ENCODE measurements around the gene POLR1C.
"Not testable (repeated sequence)": the region's sequence is repeated elsewhere in the genome, so short reads cannot be mapped to it uniquely, and the experiment has no call there.

Gene POLR1C
- 21.2 to 23.4 reads per million in 2 donors for total RNA-seq

GRCh38 chr6:43516697-43517504 is at the start of gene POLR1C, which contains the start of gene YIPF3:
Gene POLR1C (plus strand): TSS chr6:43517089. CDS start chr6:43517110, 21 bp downstream.
Gene YIPF3 (minus strand): TSS chr6:43516926. CDS start chr6:43516807, 119 bp downstream.
- DNase-seq, result peak; percentile 58

GRCh38 chr6:43467265-43467664 is 49.6 kb upstream of the POLR1C start:
- not testable (repeated sequence) for DNase-seq

- DNase-seq, result no peak
These were observed 49.1 kb upstream of the POLR1C start for GRCh38 chr6:43467752-43468151.

DNA sequence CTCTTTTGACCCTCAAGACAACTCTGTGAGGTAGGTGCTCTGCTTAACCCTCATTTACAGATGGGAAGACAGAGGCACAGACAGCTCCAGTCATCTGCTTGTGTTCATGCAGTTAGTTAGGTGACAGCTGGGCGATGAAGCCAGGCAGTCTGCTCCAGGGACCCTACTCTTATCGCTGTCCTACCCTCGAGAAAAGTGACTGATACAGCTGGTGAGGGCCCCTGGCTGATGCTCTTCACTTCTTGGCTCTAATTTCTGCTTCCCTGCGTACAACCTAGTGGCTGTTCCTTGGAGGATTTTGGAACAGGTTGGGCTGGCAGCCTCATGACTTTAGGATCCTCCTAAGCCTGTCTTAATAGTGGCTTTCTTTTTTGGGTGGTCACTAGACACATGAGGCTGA is 48.6 kb upstream of the POLR1C start:
- DNase-seq, result no peak

DNA sequence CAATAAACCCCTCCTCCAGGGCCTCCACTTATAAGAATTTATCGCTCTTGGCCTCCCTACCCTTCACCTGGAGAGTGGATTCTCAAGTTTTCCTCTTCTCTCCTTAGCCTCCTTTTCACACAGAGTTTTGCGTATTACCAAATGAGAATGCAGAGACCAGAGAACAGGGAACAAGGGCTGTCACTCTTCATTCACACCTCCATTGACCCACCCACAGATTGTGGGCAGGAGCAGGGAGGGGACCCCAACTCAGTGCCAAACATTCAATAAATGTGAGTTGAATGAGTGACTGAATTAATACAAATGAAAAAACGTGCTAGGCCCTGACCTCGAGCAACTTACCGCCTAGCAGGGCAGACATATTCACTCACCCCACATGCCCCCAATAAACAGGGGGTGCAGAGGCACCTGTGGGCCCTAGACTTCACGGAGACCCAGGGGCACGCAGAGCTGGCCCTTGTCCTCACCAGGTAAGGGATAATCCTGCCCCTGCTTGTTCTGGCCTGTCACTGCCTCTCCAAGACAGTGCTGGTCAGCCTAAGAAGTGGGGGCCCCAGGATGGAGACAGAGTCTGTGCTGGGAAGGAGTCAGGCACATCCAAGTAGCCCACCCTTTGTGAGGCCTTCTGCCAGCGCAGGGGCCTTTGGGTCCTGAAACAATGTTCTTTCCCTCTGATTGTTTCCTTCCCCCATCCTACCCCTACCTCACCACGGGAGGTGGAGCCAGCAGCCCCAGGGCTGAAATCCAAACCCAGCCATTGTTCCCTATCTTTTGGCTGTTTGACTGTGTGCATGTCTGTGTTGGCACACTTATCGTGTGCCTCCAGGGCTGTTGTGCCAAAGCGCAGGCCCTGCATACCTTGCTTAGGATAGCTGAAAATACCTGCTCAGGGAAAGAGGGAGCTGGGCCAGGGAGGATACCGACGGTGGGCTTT is 47.9 kb upstream of the POLR1C start:
- DNase-seq, result no peak

DNA sequence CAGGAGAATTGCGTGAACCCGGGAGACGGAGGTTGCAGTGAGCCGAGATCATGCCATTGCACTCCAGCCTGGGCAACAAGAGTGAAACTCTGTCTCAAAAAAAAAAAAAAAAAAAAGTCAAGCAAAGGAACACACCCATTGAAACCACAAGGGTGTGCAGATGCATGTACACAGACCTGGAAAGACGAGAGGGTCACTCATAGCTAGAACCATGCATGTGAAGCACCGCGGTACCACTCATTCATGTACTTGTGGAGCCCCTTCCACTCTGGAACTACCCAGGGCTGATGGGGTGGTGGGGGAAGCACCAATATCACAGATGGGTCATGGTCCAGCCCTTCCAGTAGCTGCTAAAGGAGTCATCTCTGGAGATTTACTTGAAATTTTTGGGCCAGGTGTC is 46.9 kb upstream of the POLR1C start:
- DNase-seq, result no peak

GRCh38 chr6:43471399-43471798 is 45.5 kb upstream of the POLR1C start:
- DNase-seq, result no peak

GRCh38 chr6:43472515-43472914 is 44.4 kb upstream of the POLR1C start:
- no peak for DNase-seq

GRCh38 chr6:43475516-43475915 is 41.4 kb upstream of the POLR1C start:
- no peak for DNase-seq

GRCh38 chr6:43476746-43477145 is 40.1 kb upstream of the POLR1C start:
- DNase-seq, result no peak

- DNase-seq, result peak; percentile 91
These were observed 39.5 kb upstream of the POLR1C start, which contains the start of gene TJAP1 for GRCh38 chr6:43477235-43478007. Gene TJAP1 (plus strand): TSS chr6:43477570. CDS start chr6:43499002, 21,432 bp downstream.

- no peak for DNase-seq
These were observed 38.9 kb upstream of the POLR1C start for GRCh38 chr6:43478008-43478372.

DNA sequence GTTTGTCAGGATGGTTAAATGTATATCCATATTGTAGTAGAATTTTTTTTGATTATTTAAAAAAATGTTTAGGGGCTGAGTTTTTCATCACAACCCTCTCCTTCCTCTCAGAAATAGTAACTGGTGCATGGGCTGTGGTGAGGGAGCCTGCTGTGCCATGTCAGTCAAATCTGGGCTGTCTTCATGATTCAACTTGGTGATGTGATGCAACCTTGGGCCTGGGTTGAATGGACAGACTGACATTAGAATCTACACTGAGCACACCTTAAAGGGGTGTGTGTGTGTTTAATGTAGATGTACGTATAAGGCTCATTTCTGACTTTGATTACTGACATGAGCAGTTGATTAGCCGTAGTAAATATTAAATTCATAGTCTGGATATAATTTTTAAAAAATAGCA is 35.8 kb upstream of the POLR1C start:
- DNase-seq, result no peak

DNA sequence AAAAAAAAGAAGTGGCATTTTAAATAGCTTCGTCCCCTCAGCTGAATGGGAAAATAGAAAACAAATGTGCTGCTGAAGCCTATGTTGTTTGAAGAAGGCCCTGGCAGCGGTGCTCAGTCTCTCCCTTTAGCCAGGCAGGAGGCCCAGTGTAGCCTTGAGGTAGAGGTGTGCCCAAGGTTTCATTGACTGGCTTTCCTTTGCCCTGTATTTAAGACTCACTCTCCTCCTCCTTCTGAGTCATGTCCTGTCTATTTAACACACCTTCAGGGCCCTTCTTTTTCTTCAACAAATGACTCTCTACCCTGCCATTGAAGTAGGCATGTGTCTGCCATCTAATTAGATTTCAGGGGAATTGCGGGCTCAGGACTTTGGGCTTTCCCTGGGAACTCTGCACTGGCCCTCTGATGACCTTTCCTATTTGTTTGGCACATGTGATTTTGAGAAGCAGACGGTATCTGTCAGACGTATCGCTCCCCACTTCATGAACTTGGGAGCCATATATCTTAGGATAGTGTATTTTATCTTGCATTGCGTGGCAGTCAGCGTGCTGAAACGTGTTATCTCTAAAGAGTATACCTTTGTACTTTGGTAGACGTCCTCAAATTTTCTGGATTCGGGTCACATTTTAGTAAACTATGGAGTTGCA is 35.2 kb upstream of the POLR1C start:
- no peak for DNase-seq

DNA sequence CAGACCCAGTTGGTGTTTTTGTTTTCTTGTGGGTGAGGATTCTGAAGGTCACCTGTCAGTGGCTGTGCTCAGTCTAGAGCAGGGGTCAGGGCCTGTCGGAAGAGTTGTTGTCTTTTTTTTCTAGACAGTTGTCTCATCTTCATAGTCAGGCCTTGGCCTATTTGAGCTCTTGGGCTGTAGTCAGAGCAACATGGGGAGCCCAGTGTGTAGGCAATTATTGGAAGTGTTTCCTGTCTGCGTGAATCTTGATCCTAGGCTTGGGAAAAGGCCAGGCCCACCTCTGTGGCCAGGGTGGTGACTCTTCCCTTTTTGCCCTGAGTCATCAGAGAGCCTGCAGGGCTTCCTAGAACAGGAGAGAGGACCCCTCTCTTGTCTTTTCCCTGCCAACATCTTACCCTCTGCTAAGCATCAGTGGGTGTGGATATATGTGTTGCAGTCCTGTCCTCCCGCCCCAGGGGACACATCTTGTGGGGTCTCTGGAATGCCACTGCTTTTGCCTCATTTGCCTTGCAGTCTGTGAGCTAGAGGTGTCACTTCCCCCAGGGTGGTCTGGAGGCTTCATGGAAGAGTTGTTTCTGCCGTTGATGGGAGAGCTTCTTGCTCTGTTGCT is 28.1 kb upstream of the POLR1C start:
- DNase-seq, result no peak

- DNase-seq, result no peak
These were observed 27.4 kb upstream of the POLR1C start for GRCh38 chr6:43489277-43490072.

- no peak for DNase-seq
These were observed 26.4 kb upstream of the POLR1C start for GRCh38 chr6:43490523-43490939.

GRCh38 chr6:43491750-43492661 is 24.9 kb upstream of the POLR1C start:
- DNase-seq, result no peak

DNA sequence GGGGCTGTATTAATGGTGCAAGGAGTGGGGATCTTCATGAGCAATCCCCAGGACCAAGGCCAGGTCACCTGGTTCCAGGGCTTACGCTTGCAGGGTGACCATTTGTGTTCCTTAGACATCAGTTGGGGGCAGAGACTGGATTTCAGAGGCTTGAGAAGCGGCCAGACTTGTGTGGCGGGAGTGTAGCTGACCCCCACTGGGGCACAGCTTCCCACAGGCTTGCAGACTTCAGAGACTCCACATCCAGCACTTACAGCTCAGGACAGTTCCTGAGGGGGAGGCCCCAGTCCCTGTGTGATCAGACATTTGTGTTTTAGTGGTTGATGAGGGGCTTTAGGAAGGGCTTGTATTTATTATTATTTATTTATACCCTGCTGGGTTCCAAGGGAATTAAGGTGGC is 24.2 kb upstream of the POLR1C start:
- no peak for DNase-seq

DNA sequence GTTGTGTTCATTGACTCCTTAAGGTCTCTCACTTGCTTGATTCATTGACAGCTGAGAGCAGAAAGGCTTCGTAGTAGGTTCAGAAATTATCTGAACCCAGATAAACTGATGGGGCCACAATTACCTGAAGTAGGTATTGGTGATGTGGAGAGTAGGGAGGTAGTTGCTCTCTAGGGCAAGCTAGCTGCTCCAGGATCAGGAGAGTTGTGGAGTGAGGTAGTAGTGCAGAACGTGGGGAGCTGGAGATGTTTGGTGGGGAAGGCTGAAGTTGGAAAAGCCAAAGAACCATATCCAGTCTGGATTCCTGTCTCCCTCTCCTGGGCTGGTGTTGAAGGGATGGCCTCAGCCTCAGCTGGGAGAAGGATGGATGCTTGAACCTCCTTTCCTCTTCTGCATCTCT is 23.7 kb upstream of the POLR1C start:
- no peak for DNase-seq

All from activated gamma-delta T cell (primary cell).